Mesendoderm (in vitro differentiated cells): ENCODE data around the gene UTP18.
"Not testable (repeated sequence)": the region's sequence is repeated elsewhere in the genome, so short reads cannot be mapped to it uniquely, and the experiment has no call there.

Source experiments
- DNase-seq: peaks from one replicate; pipeline ENCODE4 v3.0.0; 2013
- H2AK5ac ChIP-seq: 2 replicates; pipeline ENCODE4 v1.6.1; 2013; ENCODE audit warnings: low read length, inconsistent platforms
- H2BK120ac ChIP-seq: 2 replicates; pipeline ENCODE4 v1.6.1; 2013; ENCODE audit warnings: low read depth, mild to moderate bottlenecking, low read length, moderate library complexity, mixed read lengths
- H2BK15ac ChIP-seq: replicated peaks from 2 replicates; pipeline ENCODE4 v1.6.1; 2013; ENCODE audit warnings: low read depth, mild to moderate bottlenecking, moderate library complexity
- H2BK5ac ChIP-seq: 2 replicates; pipeline ENCODE4 v1.6.1; 2013; ENCODE audit warnings: low read length, inconsistent platforms
- H3K18ac ChIP-seq: 2 replicates; pipeline ENCODE4 v1.6.1; 2013; ENCODE audit warnings: mild to moderate bottlenecking, low read length, mixed read lengths
- H3K23ac ChIP-seq: one replicate; pipeline ENCODE4 v1.6.1; 2013; ENCODE audit warnings: low read length
- H3K27ac ChIP-seq: 2 replicates; pipeline ENCODE4 v1.5.1; 2013; ENCODE audit warnings: low read depth, mild to moderate bottlenecking, inconsistent platforms, low read length, moderate library complexity
- H3K27me3 ChIP-seq: 2 replicates; pipeline ENCODE4 v1.6.1; 2013; ENCODE audit warnings: low read length, control low read depth, mild to moderate bottlenecking, inconsistent platforms; ENCODE audit not compliant: insufficient read depth, poor library complexity
- H3K36me3 ChIP-seq: 2 replicates; pipeline ENCODE4 v1.6.1; 2013; ENCODE audit warnings: low read length, inconsistent platforms; ENCODE audit not compliant: control insufficient read depth, insufficient read depth
- H3K4ac ChIP-seq: one replicate; pipeline ENCODE4 v1.6.1; 2013; ENCODE audit warnings: low read depth, mild to moderate bottlenecking, low read length, moderate library complexity
- H3K4me1 ChIP-seq: 2 replicates; pipeline ENCODE4 v1.6.1; 2013; ENCODE audit warnings: low read depth, low read length, inconsistent platforms; ENCODE audit not compliant: control insufficient read depth
- H3K4me2 ChIP-seq: 2 replicates; pipeline ENCODE4 v1.6.1; 2013; ENCODE audit warnings: low read length
- H3K4me3 ChIP-seq: 2 replicates; pipeline ENCODE4 v1.5.1; 2013; ENCODE audit warnings: mild to moderate bottlenecking, low read length
- H3K56ac ChIP-seq: one replicate; pipeline ENCODE4 v1.6.1; 2013; ENCODE audit warnings: low read length
- H3K79me1 ChIP-seq: 2 replicates; pipeline ENCODE4 v1.6.1; 2013; ENCODE audit warnings: low read length, inconsistent platforms
- H3K79me2 ChIP-seq: 2 replicates; pipeline ENCODE4 v1.6.1; 2013; ENCODE audit warnings: mild to moderate bottlenecking, low read length; ENCODE audit not compliant: control insufficient read depth, insufficient read depth
- H3K9ac ChIP-seq: 2 replicates; pipeline ENCODE4 v1.6.1; 2013; ENCODE audit warnings: low read length, inconsistent platforms
- H4K5ac ChIP-seq: one replicate; pipeline ENCODE4 v1.6.1; 2013; ENCODE audit warnings: low read length
- H4K8ac ChIP-seq: one replicate; pipeline ENCODE4 v1.6.1; 2013; ENCODE audit warnings: low read depth, mild to moderate bottlenecking, control low read depth, low read length, moderate library complexity
- WGBS: extraction: QIAGEN DNeasy Blood & Tissue Kit; methylation state at CpG from one replicate; pipeline ENCODE4 v1.1.7; 2013; ENCODE audit warnings: low lambda C conversion rate, missing lambda C conversion rate; ENCODE audit not compliant: insufficient coverage; ENCODE audit errors: extremely low coverage; 5-methylcytosine and 5-hydroxymethylcytosine counted together

Gene UTP18

DNA sequence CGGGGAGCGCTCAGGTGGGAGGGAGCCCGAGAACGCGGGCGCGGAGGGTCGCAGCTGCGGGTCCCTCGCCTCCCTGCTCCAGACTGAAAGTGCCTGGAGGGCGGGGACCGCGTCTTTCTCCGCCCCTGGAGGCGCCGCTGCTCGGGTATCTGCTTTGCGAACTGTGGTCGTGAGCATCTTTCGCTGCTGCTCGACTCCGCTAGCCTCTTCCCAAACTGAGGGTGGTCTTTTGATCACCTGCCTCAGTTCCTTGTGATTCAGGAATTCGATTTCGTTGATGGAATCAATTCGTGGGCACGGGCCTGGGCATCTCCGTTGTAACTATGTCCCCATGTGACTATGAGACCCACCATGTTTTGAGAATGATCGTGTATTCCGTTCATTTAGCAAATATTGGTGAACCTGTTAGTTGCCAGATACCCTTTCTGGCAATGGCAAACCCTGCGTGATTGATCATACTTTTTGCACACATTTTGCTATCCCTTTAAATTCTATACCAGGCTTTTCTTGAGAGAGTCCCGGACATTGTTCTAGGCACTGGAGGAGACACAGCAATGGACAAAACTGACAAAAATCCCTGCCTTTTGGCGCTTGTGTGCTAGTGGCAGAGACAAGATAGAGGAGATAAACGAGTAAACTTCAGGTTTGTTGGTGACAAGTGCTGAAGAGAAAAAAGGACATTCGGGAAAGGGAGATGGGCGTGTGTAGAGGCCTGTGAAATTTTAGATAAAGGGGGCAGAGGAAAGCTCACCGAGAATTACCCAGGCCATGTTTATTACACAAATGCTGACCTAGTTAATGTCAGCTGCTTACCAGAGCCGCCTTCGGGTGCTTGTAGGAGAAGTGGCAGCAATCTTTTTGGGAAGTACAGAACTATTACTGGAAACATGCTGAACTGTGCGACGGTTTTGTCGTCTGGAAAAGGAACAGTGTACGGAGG lies 948 bp downstream of the UTP18 start:
- Histone ChIP-seq H3K56ac (peak overlapping the region; percentile 90), H3K36me3 (no peaks in the 10 kb centered on the region), H3K18ac (peak overlapping the region; percentile 89), H3K4ac (no peak overlapping the region), H3K79me1 (peaks cover 17% of the 10 kb centered on the region), H2BK15ac (no peak overlapping the region), H2BK5ac (no peak overlapping the region), H2BK120ac (no peak overlapping the region), H3K79me2 (peaks cover 55% of the 10 kb centered on the region), H3K23ac (peak overlapping the region; percentile 3), H3K27me3 (no peaks in the 10 kb centered on the region), H3K4me1 (peaks cover 2% of the 10 kb centered on the region), H3K4me3 (peak overlapping the region; percentile 83), H3K27ac (peak overlapping the region; percentile 93), H4K5ac (no peak overlapping the region), H3K9ac (peak overlapping the region; percentile 94), H3K4me2 (peak overlapping the region; percentile 78), H2AK5ac (no peak overlapping the region), H4K8ac (no peak overlapping the region)
- WGBS: no CpG with 5 or more reads among the region's 42 CpGs
- peak; percentile 82 for DNase-seq

DNA sequence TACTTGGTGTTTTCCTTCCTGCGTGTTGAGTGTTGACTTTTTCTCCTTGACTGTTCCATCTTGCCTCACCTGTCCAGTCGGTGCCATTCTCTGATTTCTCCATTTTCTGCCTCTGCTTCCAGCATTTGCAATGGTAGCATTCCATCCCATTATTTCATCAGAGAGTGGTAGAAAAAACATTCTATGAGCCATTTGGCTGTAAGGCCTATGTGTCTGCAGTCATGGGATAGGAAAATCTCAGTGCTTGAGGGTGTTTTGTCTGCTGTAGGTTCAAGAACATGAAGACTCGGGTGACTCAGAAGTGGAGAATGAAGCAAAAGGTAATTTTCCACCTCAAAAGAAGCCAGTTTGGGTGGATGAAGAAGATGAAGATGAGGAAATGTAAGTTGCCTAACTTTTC lies 2.7 kb downstream of the UTP18 start:
- H3K4me3 ChIP-seq: no peak overlapping the region
- H3K27ac ChIP-seq: no peak overlapping the region
- H2AK5ac ChIP-seq: no peak overlapping the region
- no CpG with 5 or more reads among the region's 3 CpGs for WGBS
- no peaks in the 10 kb centered on the region for H3K27me3 ChIP-seq
- no peak overlapping the region for H4K5ac ChIP-seq
- no peak overlapping the region for H3K56ac ChIP-seq
- no peak overlapping the region for H2BK120ac ChIP-seq
- H3K4me1 ChIP-seq: peaks cover 2% of the 10 kb centered on the region
- no peaks in the 10 kb centered on the region for H3K36me3 ChIP-seq
- H3K4ac ChIP-seq: no peak overlapping the region
- H3K79me2 ChIP-seq: peaks cover 44% of the 10 kb centered on the region
- no peak overlapping the region for H2BK5ac ChIP-seq
- H3K79me1 ChIP-seq: peaks cover 15% of the 10 kb centered on the region
- H2BK15ac ChIP-seq: no peak overlapping the region
- peak overlapping the region; percentile 6 for H3K23ac ChIP-seq
- no peak overlapping the region for H4K8ac ChIP-seq
- DNase-seq: peak; percentile 35
- no peak overlapping the region for H3K18ac ChIP-seq
- H3K9ac ChIP-seq: no peak overlapping the region
- H3K4me2 ChIP-seq: no peak overlapping the region

DNA sequence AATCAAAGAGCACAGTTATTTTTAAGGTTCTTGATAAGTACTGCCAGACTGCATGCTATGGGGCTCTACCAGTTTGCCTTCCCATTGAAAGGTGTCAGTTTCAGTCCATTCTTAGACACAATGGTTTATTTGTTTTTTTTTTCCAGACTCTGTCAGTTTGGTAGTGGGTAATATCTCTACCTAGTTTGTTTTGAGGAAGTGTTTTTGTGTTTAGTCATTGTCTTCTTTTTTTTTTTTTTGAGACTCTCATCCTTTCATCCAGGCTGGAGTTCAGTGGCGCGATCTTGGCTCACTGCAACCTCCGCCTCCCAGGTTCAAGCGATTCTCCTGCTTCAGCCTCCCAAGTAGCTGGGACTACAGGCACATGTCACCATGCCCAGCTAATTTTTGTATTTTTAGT lies 4.1 kb downstream of the UTP18 start:
- not testable (repeated sequence) for H3K36me3 ChIP-seq, H2BK5ac ChIP-seq, H3K27ac ChIP-seq, H2BK120ac ChIP-seq, H3K23ac ChIP-seq, H3K56ac ChIP-seq, H3K4ac ChIP-seq, DNase-seq, H3K4me2 ChIP-seq, H3K27me3 ChIP-seq, H4K8ac ChIP-seq, H3K4me1 ChIP-seq, H4K5ac ChIP-seq, H2AK5ac ChIP-seq, H3K18ac ChIP-seq, H2BK15ac ChIP-seq, H3K4me3 ChIP-seq, H3K9ac ChIP-seq
- H3K79me1 ChIP-seq: peaks cover 14% of the 10 kb centered on the region
- no CpG with 5 or more reads among the region's 4 CpGs for WGBS
- H3K79me2 ChIP-seq: peaks cover 32% of the 10 kb centered on the region

DNA sequence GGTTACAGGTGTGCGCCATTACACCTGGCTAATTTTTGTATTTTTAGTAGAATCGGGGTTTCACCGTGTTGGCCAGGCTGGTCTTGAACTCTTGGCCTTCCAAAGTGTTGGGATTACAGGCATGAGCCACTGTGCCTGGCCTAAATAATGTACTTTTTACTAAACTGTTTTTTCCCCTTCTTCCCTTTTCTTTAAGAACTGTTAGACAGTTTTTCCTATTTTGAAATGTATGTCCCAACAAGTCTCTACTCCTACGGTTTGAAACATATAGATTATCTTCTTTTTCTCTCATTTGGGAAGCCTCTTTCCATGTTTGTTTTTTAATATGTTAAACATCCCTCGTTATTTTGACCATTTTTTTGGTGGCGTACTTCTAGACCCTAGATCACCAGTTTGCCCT lies 9.6 kb downstream of the UTP18 start:
- Histone ChIP-seq H3K18ac (no peak overlapping the region), H3K23ac (no peak overlapping the region), H3K4me3 (no peak overlapping the region), H2AK5ac (no peak overlapping the region), H4K8ac (no peak overlapping the region), H3K27ac (no peak overlapping the region), H3K9ac (no peak overlapping the region), H3K36me3 (peaks cover 3% of the 10 kb centered on the region), H2BK120ac (no peak overlapping the region), H2BK5ac (no peak overlapping the region), H3K56ac (no peak overlapping the region), H2BK15ac (no peak overlapping the region), H3K79me2 (peaks cover 6% of the 10 kb centered on the region), H3K27me3 (no peaks in the 10 kb centered on the region), H3K4me1 (no peaks in the 10 kb centered on the region), H4K5ac (no peak overlapping the region), H3K4ac (no peak overlapping the region), H3K4me2 (no peak overlapping the region), H3K79me1 (peaks cover 7% of the 10 kb centered on the region)
- no peak for DNase-seq
- WGBS: no CpG with 5 or more reads among the region's 6 CpGs

DNA sequence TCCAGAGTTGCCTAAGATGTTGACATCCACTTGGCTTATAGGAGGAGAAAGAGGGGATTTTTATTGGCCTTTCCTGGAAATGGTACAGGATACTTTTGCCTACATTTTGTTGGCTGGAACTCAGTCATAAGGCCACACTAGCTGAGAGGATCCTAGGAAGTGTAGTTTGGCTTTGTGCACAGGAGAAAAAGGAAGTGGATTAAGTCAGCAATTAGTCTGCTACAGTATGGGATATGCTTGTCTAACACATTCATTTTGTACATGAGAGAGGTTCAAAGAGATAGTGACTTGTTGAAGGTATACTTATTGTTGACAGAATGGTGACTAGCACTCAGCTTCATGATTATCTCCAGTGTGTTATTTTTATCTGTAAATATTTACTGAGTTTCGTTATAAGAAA lies 10.3 kb downstream of the UTP18 start:
- Histone ChIP-seq H3K9ac (no peak overlapping the region), H3K4ac (no peak overlapping the region), H3K79me2 (peaks cover 6% of the 10 kb centered on the region), H2BK120ac (no peak overlapping the region), H3K23ac (no peak overlapping the region), H3K27ac (no peak overlapping the region), H3K27me3 (no peaks in the 10 kb centered on the region), H3K36me3 (peaks cover 3% of the 10 kb centered on the region), H2BK5ac (no peak overlapping the region), H3K4me3 (no peak overlapping the region), H3K56ac (no peak overlapping the region), H3K18ac (no peak overlapping the region), H4K5ac (no peak overlapping the region), H3K4me2 (no peak overlapping the region), H3K79me1 (peaks cover 7% of the 10 kb centered on the region), H3K4me1 (no peaks in the 10 kb centered on the region), H2AK5ac (no peak overlapping the region), H4K8ac (no peak overlapping the region), H2BK15ac (no peak overlapping the region)
- no peak for DNase-seq
- no CpG with 5 or more reads among the region's 1 CpG for WGBS
